GM21367 (cell line): ENCODE data around the gene AZU1.
"Not testable (repeated sequence)": the region's sequence is repeated elsewhere in the genome, so short reads cannot be mapped to it uniquely, and the experiment has no call there.

Experiments used
- ATAC-seq: cut with Tn5 transposase; IDR thresholded peaks from one replicate; pipeline ENCODE4 v1.9.1; 2021; ENCODE audit not compliant: unreplicated experiment

The AZU1 gene

GRCh38 chr19:869245-870177, 41.9 kb downstream of the AZU1 start:
- no peak for ATAC-seq

- no peak for ATAC-seq
These were observed 42.7 kb downstream of the AZU1 start for GRCh38 chr19:870314-870713.

- no peak for ATAC-seq
These were observed 43.3 kb downstream of the AZU1 start for GRCh38 chr19:870963-871401.

GRCh38 chr19:871446-872265, 44.0 kb downstream of the AZU1 start:
- ATAC-seq, result no peak

DNA sequence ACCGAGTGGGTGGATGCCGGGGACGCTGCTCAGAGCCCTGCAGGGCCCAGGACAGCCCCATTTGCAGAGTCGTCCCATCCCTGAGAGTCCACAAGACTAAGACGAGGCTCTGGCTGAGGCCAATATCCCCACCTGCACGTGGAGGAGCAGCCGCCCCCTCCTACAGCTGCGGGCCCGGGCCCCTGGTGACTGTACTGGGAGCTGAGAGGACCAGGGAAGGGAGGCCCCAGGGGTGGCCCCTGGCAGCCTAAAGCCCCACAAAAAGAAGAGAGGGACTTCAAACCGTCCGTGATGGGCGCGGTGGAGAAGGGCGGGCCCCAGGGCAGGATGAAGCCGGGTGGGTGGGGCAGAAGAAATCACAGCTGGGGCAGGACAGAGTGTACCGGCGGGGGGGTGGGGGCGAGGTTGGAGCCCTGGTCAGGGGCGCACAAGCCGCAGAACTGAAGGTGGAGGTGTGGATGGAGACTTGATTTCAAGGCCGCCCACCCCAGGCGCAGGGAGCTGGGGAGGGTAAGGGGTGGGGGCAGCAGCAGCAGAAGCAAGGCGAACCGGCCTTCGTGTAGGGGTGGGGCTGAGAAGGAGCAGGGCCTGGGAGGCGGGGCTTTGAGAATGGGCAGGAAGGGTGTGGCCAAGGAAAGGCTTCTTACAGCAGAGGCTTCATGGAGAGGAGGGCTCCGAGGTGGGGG, 44.8 kb downstream of the AZU1 start:
- peak; percentile 39 for ATAC-seq

- no peak for ATAC-seq
These were observed 45.4 kb downstream of the AZU1 start for GRCh38 chr19:873084-873483.

DNA sequence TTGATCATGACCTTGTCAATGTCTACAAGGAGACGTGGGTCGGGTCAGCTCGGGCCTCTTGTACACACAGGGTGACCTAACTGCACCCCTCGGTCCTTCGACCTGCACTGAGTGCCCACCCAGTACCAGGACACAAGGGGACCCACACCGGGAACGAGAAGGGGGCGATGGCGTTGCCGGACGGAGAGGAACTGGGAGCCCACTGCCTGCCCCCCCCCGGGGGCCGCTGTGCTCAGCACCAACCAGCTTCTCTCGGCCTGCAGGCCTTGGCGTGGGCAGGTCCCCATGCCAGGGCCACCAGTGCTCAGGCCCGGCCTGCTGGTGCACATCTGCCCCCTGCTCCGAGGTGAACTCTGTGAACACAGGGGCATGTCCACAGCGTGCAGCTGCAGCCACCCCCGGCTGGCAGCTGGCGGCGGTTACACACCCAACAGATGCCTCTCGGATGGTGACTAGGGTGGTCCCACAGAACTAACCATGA, 46.0 kb downstream of the AZU1 start:
- no peak for ATAC-seq

- ATAC-seq, result no peak
These were observed 47.7 kb downstream of the AZU1 start for GRCh38 chr19:875265-875879.

- no peak for ATAC-seq
These were observed 48.5 kb downstream of the AZU1 start for GRCh38 chr19:876089-876488.

DNA sequence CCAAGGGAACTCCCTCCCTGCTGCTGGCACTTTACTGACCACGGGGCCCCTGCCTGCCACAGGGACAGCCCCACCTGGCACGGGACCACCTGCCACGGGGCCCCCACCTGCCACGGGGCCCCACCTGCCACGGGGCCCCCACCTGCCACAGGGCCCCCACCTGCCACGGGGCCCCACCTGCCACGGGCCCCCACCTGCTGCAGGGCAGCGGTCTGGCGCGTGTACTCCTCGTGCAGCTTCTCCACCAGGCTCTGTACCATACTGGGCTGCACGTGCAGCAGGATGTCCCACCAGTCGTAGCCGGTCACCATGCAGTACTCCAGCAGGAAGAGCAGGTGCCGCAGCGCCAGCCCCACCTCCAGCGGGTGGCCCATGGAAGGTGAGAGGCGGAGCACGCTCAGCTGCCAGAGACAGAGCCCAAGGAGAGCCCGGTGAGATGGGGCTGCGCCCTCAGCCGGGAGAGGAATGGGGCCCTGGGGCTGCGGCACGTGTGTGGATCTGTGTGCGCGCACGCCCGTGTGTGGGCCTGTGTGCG, 49.2 kb downstream of the AZU1 start:
- ATAC-seq, result no peak

DNA sequence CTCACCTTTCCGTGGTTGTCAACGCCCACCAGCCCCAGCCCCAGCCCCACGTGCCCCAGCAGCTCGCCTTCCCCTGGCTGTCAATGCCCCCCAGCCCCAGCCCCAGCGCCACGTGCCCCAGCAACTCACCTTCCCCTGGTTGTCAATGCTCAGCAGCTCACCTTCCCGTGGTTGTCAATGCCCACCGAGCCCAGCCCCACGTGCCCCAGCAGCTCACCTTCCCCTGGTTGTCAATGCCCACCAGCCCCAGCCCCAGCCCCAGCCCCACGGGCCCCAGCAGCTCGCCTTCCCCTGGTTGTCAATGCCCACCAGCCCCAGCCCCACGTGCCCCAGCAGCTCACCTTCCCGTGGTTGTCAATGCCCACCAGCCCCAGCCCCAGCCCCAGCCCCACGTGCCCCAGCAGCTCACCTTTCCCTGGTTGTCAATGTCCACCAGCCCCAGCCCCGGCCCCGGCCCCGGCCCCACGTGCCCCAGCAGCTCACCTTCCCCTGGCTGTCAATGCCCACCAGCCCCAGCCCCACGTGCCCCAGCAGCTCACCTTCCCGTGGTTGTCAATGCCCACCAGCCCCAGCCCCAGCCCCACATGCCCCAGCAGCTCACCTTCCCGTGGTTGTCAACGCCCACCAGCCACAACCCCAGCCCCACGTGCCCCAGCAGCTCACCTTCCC, 50.5 kb downstream of the AZU1 start:
- ATAC-seq, result not testable (repeated sequence)

DNA sequence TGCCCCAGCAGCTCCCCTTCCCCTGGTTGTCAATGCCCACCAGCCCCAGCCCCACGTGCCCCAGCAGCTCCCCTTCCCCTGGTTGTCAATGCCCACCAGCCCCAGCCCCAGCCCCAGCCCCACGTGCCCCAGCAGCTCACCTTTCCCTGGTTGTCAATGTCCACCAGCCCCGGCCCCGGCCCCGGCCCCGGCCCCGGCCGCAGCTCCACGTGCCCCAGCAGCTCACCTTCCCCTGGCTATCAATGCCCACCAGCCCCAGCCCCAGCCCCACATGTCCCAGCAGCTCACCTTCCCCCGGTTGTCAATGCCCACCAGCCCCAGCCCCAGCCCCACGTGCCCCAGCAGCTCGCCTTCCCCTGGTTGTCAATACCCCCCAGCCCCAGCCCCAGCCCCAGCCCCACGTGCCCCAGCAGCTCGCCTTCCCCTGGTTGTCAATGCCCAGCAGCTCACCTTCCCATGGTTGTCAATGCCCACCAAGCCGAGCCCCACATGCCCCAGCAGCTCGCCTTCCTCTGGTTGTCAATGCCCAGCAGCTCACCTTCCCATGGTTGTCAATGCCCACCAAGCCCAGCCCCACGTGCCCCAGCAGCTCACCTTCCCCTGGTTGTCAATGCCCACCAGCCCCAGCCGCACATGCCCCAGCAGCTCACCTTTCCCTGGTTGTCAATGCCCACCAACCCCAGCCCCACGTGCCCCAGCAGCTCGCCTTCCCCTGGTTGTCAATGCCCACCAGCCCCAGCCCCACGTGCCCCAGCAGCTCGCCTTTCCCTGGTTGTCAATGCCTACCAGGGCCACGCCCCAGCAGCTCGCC, 51.3 kb downstream of the AZU1 start:
- ATAC-seq, result not testable (repeated sequence)

DNA sequence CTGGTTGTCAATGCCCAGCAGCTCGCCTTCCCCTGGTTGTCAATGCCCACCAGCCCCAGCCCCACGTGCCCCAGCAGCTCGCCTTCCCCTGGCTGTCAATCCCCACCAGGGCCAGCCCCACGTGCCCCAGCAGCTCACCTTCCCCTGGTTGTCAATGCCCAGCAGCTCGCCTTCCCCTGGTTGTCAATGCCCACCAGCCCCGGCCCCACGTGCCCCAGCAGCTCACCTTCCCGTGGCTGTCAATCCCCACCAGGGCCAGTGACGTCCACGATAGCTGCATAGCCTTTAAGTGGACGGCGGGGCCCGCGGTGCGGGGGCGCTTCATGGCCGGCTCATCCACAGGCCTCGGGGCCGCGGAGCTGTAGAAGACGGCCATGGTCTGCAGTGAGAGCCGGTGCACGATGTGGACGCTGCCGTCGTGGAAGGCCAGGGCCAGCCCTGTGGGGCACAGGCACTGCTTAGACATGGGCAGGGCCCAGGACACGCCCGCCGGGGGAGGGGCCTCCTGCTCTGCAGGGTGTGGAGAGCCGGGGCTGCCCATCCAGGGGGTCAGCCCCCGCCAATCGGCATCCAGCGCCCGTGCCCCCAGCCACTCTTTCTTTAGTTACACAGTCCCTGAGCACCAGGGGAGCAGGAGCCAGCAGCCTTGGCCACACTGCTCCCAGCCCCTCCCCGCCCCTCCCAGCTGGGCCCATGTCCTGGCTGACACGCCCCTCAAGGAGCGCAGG, 52.2 kb downstream of the AZU1 start:
- ATAC-seq, result no peak
